GM18505 (cell line): ENCODE measurements around the gene GFER.

Source experiments
- ATAC-seq: cut with Tn5 transposase; IDR thresholded peaks from one replicate; pipeline ENCODE4 v1.9.1; 2021; ENCODE audit not compliant: unreplicated experiment
- POLR2A ChIP-seq: IDR thresholded peaks from 4 replicates; pipeline ENCODE4 v1.6.1; 2011; ENCODE audit warnings: borderline replicate concordance; ENCODE audit not compliant: insufficient read depth, insufficient read length; ENCODE audit errors: extremely low read depth

GFER gene

GRCh38 chr16:1982013-1982433 lies 2.0 kb upstream of the GFER start:
- TF ChIP-seq POLR2A = no peak
- no peak for ATAC-seq

- no peak for ATAC-seq
- TF ChIP-seq POLR2A = no peak
Measured at GRCh38 chr16:1982991-1983543, 926 bp upstream of the GFER start.

GRCh38 chr16:1984347-1985225 lies 593 bp downstream of the GFER start:
- ATAC-seq = peak; percentile 7
- TF ChIP-seq POLR2A = no peak

- TF ChIP-seq POLR2A = no peak
- ATAC-seq = no peak
Measured at GRCh38 chr16:1985466-1986150, 1.6 kb downstream of the GFER start.

GRCh38 chr16:1987198-1987597 lies 3.2 kb downstream of the GFER start:
- no peak for TF ChIP-seq POLR2A
- no peak for ATAC-seq

GRCh38 chr16:1989209-1990100 lies 5.5 kb downstream of the GFER start, which contains the start of gene SYNGR3:
TSS of gene SYNGR3 (plus strand) at chr16:1989970. CDS start at chr16:1990103, 133 bp downstream.
- no peak for TF ChIP-seq POLR2A
- ATAC-seq = no peak

GRCh38 chr16:1990101-1990350 lies 6.0 kb downstream of the GFER start:
- TF ChIP-seq POLR2A = no peak
- no peak for ATAC-seq

GRCh38 chr16:1990351-1991134 lies 6.5 kb downstream of the GFER start:
- ATAC-seq = peak; percentile 4
- peak; percentile 20 for TF ChIP-seq POLR2A

GRCh38 chr16:1991135-1991551 lies 7.2 kb downstream of the GFER start:
- TF ChIP-seq POLR2A = peak; percentile 54
- peak; percentile 35 for ATAC-seq

- no peak for TF ChIP-seq POLR2A
- no peak for ATAC-seq
Measured at GRCh38 chr16:1991588-1991947, 7.6 kb downstream of the GFER start.

- peak; percentile 47 for ATAC-seq
- TF ChIP-seq POLR2A = peak; percentile 67
Measured at GRCh38 chr16:1991948-1992703, 8.1 kb downstream of the GFER start.
